SU-DHL-6 (cell line): ENCODE data around the gene POPDC2.

Experiments
- EZH2phosphoT487 ChIP-seq: fragments of 200-600 bp; sonication (generic), shearing (Covaris generic); conservative IDR thresholded peaks from 2 replicates; pipeline ENCODE4 v1.6.1; 2018; ENCODE audit warnings: mild to moderate bottlenecking, antibody characterized with exemption, low read length, moderate library complexity, mixed read lengths
- TF ChIP-seq, protein P1 (sequence below): fragments of 200-600 bp; sonication (generic); IDR thresholded peaks from one replicate; pipeline ENCODE4 v1.5.1; 2017; ENCODE audit warnings: antibody characterized with exemption, mild to moderate bottlenecking, low read length, moderate library complexity; ENCODE audit not compliant: insufficient read depth, poor library complexity, severe bottlenecking

DNA sequence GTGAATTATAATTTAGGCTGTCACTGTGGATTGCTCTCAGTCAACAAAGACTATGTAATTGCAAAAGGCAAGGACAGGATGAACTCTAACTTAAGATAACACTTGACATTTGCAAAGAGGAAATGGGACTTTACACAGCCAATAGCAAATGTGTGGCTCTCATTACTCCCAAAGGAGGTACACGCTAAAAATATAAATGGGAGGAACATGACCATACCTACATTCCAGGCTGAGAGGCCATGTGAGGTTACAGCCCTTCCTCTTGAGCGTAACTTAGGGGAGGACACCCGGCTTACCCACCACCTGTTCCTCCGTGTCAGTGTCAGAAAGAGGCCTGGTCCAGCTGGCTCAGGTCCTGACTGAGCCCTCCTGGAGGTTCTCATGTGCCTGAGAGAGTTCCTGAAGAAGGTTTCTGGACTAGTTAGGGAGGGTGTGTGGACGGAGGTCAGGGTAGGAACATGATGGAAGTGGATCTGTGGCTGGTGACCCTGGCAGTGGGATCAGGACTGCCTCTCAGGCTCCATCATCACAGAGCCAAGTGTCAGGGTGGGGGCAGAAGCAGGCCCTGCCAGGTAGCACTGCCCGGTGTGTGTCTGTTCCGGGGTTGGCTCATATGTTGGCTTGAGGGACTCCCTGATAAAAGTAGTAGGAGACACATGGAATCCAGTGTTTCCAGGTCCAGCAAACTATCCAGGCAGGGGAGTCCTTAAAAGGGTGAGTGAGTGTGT lies 7.9 kb downstream of the POPDC2 start:
- TF ChIP-seq, protein P1, sequence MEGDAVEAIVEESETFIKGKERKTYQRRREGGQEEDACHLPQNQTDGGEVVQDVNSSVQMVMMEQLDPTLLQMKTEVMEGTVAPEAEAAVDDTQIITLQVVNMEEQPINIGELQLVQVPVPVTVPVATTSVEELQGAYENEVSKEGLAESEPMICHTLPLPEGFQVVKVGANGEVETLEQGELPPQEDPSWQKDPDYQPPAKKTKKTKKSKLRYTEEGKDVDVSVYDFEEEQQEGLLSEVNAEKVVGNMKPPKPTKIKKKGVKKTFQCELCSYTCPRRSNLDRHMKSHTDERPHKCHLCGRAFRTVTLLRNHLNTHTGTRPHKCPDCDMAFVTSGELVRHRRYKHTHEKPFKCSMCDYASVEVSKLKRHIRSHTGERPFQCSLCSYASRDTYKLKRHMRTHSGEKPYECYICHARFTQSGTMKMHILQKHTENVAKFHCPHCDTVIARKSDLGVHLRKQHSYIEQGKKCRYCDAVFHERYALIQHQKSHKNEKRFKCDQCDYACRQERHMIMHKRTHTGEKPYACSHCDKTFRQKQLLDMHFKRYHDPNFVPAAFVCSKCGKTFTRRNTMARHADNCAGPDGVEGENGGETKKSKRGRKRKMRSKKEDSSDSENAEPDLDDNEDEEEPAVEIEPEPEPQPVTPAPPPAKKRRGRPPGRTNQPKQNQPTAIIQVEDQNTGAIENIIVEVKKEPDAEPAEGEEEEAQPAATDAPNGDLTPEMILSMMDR: no peak
- TF ChIP-seq EZH2phosphoT487: no peak
